HT1080 (cell line): ENCODE measurements around the gene THSD4. TPM values are rescaled to one million over a fixed set of nuclear protein-coding genes. Genes with fewer than 3 reads are reported as not detected.
A peak's percentile ranks its signal among the peaks of the same experiment; 100 is the strongest.

Experiments used
- DNase-seq: peaks from one replicate; pipeline ENCODE4 v3.0.0-alpha.2; 2015; ENCODE audit warnings: low read depth
- total RNA-seq: library from RNA; depleted of rRNA; stranded (reverse); fragments of >200 nt; shearing (Covaris generic); gene quantifications from 2 replicates; pipeline ENCODE4 v1.2.3, GENCODE V29; 2014

The THSD4 gene
- total RNA-seq, 1 experiment from 2014 or later, result 11.8 TPM

- DNase-seq, result no peak
Measured at GRCh38 chr15:71221417-71221816, 106.1 kb downstream of the THSD4 start.

- no peak for DNase-seq
Measured at GRCh38 chr15:71223516-71223915, 108.2 kb downstream of the THSD4 start.

DNA sequence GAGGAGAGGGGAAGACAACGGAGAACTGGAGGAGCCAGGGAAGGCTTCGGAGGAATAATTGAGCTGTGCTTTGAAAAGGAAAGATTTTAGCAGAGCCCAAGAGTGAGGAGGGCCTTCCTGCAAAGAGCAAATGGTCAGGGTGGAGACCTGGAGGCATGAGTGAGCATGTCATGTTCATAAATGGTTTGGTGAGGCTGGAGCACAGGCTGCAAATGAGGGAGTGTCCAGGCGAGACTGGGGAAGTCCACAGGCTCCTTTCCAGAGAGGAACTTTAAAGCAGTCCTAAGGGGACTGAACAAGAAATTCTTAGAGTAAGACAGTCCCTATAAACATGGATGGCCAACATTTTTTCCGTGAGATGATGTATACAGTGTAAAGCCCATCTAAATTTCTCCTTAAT is 108.8 kb downstream of the THSD4 start:
- no peak for DNase-seq

GRCh38 chr15:71225851-71226250 is 110.6 kb downstream of the THSD4 start:
- DNase-seq, result no peak

DNA sequence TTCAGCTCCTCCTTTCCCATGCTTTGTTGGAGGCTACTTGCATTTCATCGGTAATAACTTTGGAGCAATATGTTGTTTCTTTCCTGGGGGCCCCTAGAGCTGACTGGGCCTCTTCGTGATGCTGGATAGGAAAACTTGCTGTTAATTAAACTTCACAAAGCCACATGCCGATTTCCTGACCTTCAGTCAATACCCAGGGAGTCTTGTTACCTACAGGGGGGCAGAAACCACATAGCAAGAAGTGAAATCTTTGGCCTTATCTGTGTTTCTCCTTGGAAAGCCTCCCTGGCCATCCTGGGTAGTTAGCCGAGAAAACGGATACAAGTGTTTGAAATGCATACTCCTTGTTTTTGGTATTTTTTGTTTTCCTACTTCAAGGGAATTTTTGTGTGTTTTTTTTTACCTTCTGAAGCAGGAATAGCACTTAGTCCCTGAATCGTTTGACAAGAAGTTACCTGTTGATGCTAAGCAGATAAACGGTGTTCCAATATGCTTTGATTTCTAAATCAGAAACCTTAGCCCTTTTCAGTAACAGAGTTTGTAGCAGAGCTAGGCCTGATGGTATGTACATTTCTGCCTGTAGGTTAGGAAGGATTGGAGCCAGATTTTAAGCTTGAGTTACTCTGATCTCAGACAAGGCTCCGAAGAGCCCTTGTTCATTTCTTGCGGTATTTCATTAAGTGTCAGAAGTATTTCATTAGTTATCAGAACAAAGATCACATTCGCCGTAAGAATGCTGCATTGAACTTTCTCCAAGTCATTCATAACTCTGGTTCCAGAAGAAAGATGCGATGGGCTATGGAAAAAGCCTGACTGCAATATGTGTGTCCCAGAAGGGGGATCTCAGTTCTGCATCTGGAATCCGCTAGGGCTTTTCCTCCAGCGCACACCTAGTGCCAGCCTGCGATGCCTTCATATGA is 111.5 kb downstream of the THSD4 start:
- DNase-seq, result no peak

DNA sequence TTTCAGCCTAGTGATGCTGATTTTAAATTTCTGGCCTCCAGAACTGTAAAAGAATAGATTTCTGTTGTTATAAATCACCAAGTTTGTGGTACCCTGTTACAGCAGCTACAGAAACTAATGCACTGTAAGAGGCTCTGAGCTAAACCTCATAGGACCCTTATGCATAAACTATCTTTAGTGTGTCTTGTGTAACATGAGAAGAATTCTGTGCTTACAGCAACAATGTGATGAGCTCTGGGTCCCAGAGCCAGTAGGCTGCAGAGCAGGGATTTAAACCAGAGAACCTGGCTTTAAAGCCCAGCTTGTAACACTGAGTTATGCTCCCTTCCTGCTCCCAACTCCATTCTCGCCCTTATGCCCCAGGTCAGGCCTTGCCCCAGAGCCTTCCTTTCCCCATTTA is 113.1 kb downstream of the THSD4 start:
- no peak for DNase-seq

GRCh38 chr15:71230303-71230702 is 115.0 kb downstream of the THSD4 start:
- DNase-seq, result no peak

DNA sequence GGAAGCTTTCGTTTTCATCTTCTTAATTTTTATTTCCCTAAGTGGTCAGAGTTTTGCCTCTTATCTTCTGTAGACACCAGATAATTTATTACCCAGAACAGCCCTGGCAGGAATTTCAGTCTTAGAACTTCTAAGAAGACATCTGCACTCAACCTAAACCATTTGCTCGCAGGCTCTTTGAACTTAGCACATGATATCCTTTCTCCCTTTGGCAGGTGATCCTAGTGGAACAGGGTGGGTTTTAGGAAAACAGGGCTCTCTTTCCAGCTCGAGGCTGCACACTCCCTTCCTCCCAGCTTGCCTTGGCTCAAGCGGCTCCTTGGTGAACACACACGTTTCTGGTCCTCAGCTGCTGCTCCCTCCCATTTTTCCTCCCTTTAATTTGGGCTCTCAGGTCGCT is 116.5 kb downstream of the THSD4 start:
- DNase-seq, result no peak

DNA sequence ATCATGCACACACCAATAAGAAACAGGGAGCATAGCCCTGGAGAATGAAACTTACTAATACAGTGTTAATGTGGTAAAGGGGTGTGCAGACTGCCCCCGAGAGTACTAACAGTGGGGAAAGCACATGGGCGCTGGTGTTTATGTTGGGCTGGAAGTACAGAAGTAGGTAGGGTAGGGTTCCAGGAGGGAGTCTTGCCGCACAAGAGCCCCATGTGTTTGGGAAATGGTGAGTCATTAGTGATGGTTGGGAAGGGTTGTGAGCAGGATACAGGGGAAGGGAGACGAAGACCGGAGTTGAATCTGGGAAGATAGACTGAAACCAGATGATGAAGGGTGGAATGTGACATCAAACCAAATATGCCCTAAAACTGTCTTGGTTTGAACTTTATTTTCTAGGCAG is 117.1 kb downstream of the THSD4 start:
- DNase-seq, result peak; percentile 50

DNA sequence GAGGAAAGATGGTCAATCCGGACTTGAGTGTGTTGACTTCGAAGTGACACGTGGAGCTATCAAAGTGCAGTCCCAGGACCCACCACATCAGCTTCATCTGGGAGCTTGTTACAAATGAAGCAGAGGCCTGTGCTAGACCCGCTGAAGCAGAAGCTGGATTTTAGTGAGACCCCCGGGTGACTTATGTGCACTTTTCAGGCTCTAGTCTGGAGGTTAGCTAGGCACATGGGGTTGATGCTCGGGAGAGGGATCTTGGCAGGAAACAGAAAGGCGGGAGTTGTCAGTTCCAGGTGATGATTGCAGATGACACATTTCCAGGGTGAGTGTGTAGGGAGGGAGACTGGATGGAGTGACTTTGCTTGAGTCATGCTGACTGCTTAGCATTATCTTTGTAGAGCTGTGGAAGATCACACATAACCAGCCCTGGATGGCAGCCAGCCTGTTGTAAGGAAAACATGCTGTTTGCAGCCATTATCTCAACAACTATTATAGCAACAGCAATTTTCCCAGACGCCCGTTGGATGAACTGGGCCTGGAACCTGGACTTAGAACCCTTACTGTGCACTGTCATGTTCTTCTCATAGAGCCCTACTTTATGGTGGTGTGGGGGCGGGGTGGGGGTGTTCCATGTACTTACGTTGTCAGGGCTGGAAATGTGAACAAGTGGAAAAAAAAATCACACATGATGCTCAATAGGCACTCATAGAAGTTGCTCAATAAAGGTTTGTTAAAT is 122.4 kb downstream of the THSD4 start:
- peak; percentile 98 for DNase-seq

GRCh38 chr15:71238926-71239325 is 123.7 kb downstream of the THSD4 start:
- DNase-seq, result no peak

GRCh38 chr15:71239592-71240364 is 124.5 kb downstream of the THSD4 start:
- no peak for DNase-seq

DNA sequence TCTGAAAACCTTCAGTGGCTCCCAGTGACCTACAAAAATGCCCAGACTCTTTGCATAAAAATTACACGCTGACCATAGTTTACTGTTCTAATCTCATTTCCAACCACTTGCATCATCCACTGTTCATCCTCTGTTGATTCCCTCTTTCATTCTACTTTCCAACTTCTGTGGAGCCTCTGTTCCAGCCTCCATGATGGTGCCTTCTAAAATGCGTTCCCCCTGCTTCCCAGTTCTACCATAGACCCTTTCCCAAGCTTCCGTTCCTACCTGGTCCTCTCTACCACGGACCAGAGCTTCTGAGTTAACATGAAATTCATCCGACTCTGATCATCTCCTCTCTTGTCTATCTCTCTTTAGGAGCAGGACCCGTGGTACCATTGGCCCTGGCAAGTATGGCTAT is 127.0 kb downstream of the THSD4 start:
- no peak for DNase-seq

- no peak for DNase-seq
Measured at GRCh38 chr15:71244250-71244649, 129.0 kb downstream of the THSD4 start.

- DNase-seq, result no peak
Measured at GRCh38 chr15:71245588-71245987, 130.3 kb downstream of the THSD4 start.

GRCh38 chr15:71248386-71248785 is 133.1 kb downstream of the THSD4 start:
- DNase-seq, result no peak

DNA sequence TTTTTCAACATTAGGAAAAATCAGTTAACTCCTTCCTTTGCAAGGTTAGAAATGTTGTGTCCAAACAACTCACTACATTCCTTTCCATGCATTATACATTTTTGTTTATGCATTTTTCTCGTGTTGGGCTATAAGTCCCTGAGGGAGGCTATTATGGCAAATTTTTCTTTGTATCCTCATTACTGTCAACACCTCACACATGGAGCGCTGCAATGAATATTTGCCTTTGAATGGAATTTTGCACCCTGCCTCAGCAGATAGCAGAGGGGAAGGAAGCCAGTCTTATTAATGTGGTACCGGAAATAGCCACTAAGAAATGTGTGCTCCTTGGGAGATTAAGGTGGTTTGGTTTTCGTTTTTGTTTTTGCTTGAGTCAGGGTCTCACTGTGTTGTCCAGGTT is 134.7 kb downstream of the THSD4 start:
- no peak for DNase-seq

- DNase-seq, result no peak
Measured at GRCh38 chr15:71250936-71251583, 135.8 kb downstream of the THSD4 start.

- DNase-seq, result no peak
Measured at GRCh38 chr15:71251584-71252043, 136.3 kb downstream of the THSD4 start.

- no peak for DNase-seq
Measured at GRCh38 chr15:71252044-71252739, 136.9 kb downstream of the THSD4 start.

GRCh38 chr15:71252740-71253047 is 137.4 kb downstream of the THSD4 start:
- no peak for DNase-seq
